Suppressor macrophage (primary cell): ENCODE data around the gene FSTL4.

Experiments used
- DNase-seq, 4 experiments: peaks; one replicate each; pipeline ENCODE4 v3.0.0-alpha.2; 2020 to 2022

Gene FSTL4

DNA sequence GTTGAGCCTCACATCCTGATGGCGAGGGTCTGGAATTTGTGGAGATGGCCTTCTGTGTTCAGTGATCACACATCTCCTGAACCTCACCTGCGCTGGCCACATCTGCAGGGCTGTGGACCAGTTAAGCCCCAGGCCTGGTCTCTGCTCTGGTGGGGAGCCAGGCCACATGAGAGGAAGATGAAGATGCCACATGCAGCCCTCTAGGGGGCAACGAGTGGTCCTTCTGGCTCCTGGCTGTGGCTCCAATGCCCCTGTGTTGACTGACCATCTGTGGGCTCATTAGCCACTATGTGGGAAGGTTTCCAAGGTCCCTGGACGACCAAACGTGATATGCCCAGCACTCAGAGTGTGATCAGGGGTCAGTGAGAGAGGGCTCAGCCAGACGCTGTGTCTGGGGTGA, 357.5 kb downstream of the FSTL4 start:
- DNase-seq = no peak

DNA sequence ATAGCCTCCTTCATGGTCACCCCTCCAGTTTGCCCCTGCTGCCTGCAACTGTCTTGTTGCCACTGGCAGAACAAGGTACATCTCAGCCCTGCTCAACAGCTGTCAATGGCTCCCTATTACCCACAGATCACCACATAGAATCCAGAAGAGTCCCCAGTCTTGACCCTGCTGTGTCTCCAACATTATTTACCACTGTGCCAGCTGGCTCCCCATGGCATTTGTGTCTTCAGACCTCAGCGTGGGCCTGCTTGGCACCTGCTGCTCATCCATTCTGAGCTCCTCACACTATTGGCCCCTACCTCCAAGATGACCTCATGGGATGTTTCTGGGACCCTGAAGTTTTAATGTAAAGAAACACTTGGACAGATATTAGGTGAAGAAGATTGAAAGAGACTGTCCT, 358.7 kb downstream of the FSTL4 start:
- no peak for DNase-seq

DNA sequence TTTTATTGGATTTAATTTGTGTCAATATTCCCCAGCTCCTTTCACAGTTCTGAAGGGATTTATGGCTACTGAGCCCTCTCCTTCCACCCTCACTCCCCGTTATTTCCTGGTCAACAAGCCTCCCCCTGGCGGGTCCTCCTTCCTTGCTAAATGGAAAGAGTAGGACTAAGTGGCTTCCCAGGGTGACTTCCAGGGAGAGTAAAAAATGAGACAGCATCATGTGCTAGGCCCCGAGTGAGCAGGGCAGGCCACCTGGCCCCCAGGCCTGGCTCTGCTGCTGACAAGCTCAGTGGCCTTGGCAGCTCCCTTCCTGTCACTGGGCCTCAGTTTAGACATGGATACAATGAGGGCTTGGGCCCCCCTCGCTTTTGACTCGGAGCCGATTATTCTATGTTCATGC, 359.3 kb downstream of the FSTL4 start:
- no peak for DNase-seq

DNA sequence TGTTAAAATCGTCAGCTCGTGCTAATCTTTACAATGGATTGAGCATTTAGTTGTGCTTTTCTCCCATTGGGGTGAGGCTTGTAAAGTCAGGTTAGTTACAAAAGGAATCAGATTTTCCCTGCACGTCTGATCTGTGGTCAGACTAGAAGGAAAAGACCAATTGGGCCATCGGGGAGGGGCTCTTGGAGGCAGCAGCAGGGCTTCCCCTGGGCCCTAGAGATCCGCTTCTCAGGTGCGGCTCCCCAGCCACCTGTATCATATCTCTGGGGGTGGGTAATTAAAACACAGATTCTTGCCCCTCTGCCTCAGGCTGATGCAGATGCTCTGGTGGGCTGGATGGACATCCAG, 360.2 kb downstream of the FSTL4 start:
- no peak for DNase-seq

DNA sequence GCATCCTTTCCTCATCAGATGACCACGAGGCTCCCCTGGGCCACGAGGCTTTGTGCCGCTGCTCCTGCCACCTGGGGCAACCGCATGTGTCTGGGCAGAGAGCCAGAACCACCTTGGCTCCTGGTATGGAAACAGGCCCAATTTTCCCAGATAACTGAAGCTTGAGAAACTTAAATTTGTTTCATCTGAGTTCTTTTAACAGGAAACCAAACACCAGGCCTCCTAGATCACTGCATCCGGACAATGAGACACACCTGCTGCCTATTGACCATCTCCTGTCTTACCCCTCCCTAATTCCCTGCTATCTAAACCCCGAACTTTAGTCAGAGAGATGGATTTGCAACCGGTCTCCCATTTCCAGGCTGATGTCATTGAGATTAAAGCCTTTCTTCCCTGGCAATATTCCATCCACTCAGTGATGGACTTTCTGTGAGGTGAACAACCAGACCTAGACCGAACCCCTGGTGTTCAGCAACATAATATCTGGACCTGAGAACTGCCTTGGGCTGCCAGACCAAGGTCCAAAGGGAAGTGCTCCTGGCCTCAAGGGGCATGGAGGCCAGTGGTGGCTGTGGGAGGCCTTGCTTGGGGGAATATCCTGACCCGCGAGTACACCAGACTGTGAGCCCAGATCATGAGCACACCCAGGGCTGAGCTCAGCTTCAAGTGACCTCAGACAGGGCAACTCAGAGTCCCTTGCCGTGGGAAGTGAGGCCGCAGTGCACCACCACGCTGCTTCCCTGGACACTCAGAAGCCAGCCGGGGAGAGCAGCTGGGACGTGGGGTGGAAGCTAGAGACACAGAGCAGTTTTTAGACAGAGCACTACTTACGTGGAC, 360.8 kb downstream of the FSTL4 start:
- peak in 1 of 4 experiments; percentile 20 for DNase-seq

DNA sequence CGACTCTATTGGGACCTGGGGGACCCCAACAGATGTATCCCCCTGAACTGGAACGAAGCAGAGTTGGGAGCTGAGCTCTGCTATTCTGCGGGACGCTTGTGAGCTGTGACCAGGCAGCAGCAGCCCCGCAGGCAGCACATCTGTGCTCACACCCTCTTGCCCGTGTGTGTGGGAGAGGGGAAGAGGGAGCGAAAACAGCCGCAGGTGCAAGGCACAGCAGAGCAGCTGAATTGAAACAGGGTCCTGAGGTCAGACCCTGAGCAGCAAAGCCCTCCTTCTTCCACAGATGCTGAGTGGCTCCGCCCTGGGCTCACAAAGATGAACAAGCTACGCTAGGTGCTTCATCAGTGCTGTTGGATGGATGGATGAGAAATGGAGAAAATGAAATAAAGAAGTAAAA, 361.8 kb downstream of the FSTL4 start:
- no peak for DNase-seq

DNA sequence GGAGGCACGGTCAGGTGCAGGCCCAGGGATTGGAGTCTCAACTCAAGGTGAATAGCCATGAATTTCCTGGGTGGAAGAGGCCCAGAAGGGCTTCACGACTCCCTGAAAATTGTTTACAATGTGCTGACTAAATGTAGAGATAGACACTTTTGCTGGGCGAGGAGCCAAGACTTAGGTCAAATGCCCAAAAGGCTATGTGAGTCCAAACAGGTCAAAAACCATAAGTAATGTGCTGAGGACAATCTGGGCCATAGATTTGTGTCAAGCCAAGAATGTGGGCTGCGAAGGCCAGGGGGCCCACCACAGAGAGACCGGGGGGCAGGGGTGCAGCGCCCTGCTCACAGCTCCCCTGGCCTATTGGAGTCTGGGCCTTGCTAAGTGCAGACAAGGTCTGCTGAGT, 362.7 kb downstream of the FSTL4 start:
- no peak for DNase-seq

DNA sequence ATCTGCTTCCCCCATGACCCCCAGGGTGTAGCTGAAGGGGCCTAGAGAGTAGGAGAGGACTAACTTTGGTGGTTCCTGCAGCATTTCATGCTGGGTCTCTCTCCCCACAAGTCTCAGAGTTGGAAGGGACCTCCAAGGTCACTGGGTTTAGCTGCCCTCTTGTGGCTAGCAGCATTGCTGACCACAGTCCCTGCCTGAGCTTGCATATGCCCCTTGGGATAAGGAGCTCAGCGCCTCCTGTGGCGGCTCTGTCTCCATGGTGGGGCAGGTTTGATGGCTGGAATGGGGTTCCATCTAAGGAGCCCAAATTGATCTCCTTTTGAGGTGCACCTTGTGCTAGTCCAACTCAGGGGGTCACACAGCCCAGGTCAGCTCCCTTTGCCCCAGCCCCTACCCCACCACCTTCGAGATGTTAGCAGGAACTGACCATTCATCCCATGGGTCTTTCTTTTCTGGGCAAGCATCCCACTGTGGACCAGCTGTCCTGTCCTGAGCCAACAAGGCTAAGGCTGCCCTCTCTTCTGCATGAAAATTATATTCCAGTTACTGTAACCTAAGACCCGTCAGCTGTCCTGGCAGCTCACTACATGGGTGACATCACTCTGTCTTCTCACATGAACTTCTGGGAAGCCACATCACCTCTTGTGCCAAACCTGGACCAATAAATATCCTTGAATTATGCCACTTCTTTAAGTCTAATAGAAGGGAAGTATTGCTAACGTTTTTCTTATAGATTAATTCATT, 364.3 kb downstream of the FSTL4 start:
- DNase-seq = peak; percentile 52 to 75 (median 68)

DNA sequence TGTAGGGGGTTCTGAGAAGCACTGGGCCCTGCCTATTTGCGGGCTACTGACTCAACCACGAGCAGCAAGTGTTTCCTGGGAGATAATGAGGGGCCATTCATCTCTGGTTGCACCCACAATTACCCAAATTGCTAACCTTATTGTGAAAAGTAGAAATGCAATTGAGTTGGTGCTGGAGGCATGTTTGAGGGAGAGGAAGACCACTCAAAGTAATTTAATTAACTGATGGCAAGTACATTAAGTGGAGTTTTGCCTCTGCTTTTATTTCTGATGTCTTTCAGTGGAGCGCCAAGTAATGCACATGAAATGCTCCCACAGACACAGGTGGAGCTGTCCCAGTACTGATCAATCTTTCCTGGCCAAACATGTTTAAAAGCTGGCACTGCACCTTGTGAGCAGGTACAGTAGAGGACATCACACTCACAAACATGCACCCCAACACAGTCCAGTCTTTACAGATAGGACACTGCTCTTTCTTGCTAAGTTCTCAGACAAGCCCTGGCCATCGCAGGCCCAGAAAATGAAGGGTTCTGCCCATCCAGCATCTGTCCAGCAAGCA, 365.1 kb downstream of the FSTL4 start:
- DNase-seq = no peak

DNA sequence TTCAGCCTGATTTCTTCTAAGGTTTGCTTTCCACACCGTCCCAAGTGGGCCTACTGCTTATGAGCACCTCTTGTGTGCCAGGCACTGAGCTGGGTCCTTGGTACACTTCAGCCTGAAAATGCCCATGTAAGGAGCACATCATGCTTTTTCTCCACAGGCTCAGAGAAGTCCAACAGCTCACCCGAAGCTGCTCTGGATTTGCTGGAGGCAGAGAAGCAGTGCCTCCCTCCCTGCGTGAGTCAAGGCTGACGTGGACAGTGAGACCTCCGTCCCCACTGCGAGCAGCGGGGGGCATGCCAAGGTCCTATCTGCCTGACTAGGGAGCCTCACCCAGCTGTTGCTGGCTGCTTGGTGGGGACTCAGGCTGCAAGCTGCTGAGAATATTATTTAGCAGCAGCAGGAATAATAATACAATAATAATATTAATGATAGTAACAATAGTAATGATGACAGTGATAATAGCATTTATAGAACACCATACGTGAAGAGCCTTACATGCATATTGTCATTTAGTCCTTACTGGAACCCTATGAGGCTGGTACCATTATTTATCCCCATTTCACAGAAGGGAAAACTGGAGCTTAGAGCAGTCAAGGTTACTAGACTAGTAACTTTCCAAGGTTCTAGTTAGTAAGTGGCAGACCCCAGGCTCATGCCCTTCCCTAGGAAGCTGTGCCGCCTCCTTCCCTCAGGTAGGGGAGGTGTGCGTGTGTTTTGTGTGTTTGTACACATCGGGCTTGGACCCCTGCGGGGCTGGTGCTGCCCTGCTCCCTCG, 365.8 kb downstream of the FSTL4 start:
- DNase-seq = no peak

DNA sequence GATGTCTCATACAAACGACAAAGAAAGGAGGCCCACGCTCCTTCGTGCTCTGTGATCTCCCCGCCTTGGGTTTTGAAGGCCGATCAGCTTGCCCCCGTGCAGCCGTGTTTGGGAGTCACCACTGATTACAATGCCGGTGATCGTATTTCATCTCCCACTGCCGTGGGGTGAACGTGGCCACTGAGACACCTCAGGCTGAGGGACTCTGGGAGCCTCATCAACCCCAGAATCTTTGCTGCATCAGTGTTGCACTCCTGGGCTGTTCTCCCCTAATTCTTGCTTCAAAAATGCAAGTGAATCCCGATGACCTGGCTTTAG, 366.3 kb downstream of the FSTL4 start:
- DNase-seq = no peak

DNA sequence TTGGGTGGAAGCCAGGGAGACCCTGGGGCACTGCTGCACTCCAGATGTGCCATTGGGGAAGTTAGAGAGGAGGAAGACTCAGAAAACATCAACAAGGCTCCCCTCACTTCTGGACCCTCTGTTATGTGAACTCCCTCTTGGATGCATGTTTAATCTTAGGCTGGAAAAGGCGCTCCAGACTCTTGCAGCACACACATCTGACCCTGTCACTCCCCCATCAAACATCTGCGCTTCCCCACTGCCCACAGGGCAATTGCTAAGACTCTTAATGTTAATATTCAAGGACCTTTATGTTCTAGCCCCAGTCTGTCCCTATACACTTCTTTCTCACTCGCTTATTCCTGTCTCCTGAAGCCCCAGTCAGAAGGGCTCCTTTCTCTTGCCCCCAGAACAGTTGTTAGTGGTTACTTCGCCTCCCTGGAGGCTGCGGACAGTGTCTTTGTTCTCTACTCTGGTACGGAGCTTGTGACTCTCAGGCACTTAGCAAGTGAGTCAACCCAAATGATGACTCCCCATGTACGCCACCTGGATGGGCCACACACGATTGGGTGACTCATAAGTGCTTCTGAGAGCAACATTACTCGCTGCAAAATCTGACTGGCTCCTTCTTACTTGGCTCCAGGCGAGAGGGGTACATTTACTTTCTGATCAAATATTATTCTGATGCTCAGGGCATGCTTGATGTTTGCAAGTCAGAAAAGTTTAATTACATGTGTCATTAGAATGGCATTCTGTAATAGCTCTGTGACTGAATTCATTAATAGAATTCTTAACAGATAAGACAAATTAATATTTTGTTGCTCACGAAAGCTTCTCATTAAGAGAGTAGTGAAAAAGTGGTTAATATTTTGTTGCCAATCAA, 366.9 kb downstream of the FSTL4 start:
- DNase-seq = peak in 1 of 4 experiments; percentile 10

DNA sequence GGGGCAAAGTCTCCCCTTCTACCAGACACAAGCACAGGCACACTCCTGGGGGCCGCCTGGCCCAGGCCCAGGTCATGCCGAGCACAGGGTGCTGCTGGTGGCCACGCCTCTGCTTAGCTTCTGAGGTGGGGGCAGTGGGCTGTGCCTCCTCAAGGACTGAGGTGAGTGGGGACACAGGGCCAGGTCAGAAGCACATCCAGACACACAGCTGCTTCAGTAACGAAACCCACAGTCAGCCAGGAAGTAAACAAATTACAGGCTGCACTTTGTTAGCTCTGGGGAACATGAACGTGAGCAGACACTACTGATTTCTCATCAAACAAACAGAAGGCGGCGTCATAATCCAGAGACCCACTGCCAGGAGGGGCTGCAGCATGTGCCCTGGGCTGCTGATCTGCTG, 368.1 kb downstream of the FSTL4 start:
- DNase-seq = no peak

DNA sequence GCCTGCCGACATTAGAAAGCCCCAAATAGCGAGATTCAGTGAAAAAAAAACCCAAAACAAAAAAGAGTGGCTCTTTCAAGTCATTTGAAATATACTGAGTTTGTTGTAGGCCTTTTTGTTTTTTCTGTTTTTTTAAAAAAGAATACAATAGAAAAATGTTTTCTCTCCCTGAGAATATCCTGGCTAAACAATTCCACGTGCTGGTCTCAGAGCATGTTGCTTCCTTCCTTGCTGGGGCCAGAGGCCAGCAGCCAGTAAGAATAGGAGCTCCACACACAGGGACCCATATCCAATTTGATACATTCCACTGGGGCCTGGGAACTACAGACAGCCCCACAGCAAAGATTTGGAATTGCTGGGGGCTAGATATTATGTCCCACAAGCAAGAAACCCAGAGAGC, 369.1 kb downstream of the FSTL4 start:
- no peak for DNase-seq

DNA sequence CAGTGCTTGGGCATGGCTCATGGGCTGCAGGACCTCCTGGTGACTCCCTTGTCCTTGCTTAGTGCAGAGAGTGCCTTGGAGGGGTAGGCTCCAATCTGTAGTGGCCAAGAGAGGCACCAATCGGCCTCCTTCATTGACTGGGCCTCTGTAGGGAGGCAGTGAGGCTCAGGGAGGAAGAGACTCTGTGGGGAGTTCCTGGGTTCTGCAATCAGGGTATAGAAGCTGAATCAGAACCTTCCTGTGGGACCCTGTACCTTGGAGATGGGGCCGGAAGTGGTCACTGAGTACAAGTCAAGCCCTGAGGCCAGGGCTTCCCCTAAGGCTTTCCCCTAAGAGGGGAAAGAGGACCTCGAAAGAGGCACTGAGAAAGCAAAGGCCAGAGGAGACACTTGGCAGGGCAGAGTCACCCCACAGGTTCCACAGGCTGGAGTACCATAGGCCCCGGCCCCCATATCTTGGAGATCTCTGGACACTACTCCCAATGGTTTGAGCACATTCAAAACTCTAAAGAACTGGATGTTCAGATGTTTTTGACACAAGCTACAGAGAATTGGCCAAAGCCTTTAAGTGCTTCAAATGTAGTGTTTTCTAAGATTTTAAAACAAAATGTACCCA, 370.0 kb downstream of the FSTL4 start:
- DNase-seq = no peak

DNA sequence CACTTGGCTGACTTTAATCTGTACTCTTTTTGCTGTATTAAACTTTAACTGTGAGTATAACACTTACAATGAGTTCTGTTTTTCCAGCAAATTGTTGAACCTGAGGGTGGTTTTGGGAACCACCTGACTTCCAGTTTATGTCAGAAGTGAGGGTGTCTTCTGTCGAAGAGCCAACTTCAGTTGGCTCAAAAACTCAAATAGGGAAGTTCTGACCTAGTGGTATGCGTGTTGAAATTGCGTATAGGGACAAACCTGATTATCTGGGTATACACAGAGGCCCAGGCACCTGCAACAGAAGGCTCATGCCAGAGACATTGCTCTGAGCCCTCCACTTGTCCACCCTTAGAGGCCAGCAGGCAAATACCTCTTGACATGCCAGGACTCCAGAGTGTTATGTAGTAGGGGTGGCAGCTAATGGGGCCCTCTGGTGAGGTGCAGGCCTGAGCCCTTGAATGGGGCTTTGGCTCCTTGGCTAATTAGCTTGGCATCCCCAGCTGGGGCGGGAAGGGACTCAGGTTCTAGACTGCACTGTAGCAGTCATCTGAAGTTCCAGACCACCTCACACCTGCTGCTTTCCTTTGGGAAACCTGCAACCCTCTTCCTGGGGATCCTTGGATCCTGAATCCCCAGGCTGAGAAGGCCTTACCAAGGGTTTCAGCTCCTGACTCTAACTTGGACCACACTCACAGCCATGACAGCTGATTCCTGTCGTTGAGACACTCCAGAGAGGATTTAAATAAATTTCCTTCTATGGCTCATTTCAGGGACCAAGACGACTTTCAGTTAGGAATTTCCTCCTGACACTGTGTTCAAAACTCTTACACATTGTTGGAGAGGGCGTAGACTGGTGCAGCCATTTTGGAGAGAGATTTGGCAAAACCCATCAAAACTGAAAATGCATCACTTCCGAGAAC, 370.9 kb downstream of the FSTL4 start:
- peak; percentile 59 to 81 (median 66) for DNase-seq

DNA sequence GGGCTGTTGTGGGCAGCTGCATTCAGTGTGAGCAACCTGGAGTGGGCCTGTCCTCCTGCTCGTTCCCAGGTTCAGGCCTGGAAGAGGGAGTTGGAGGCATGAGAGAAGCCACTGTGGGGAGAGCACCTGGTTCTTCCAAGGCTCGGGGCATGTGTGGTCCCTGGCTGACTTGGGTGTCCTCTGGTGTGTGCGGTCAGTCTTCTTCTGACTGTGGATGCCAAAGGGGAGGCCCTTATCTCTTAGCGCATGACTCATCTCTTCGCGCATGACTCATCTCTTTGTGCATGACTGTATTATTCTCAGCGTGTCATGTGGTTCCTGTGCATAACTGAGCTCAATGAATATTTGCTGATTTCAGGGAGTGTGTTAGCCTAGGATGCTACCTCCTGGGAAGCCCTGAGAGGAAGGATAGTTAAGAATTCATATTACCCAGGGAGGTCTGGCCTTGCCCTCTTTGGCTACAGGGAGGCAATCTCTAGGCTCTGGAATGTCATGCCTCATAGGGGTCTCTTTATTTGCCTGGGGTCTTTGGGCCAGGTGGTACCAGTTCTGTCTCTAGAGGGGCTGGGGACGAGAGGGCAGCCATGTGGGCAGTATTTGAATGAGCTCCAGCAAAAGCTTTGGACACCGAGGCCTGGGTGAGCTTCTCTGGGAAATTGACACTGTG, 371.8 kb downstream of the FSTL4 start:
- DNase-seq = peak; percentile 77 to 93 (median 84)

DNA sequence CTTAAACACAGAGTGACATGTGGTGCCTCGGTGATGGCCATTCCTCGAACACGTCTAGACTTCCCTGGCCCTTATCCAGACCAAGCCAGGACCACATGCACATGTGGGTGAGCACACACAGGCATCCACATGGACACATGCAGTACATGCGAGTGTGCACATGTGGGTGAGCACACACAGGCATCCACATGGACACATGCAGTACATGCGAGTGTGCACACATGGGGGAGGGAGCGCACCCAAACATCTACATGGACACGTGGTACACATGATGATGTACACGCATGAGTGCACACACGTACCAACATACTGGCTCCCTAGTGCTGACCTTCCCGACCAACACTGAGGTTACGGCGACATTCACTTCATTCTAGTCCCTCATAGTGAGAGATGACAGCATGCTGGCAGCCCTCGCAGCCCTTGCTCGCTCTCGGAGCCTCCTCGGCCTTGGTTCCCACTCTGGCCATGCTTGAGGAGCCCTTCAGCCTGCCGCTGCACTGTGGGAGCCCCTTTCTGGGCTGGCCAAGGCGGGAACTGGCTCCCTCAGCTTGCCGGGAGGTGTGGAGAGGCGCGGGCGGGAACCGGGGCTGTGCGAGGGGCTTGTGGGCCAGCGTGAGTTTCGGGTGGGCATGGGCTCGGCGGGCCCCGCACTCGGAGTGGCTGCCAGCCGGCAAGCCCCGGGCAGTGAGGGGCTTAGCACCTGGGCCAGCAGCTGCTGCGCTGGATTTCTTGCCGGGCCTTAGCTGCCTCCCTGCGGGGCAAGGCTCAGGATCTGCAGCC, 373.7 kb downstream of the FSTL4 start:
- no peak for DNase-seq

DNA sequence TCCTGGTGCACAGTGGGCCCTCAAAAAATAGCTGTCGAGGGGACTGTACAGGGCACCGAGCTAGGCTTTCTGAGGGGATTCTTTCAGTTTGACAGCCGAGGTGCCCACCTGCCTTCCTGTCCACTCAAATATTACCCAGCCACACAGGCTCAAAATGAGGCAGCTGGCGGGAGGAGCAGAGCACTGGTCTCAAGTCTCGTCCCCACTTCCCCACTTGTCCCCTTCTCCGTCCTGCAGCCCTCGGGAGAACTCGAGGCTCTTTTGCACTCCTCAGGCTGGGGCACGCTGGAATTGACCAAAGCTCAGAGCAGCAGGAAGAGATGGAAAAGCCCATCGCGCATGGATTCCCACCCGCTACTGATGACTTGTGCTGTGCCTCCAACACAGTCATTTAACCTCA, 375.4 kb downstream of the FSTL4 start:
- DNase-seq = no peak
